Spleen (tissue), 7 donors: Measurements from ENCODE around the gene CDK18.

Source experiments
- POLR2A ChIP-seq, 3 donors: fragments of 450-650 bp; IDR thresholded peaks; one replicate each; pipeline ENCODE4 v1.5.1; 2017; ENCODE audit warnings: antibody characterized with exemption in 3 of 3, mild to moderate bottlenecking in 1 of 3
- POLR2AphosphoS5 ChIP-seq, 3 donors: sonication (generic); formaldehyde crosslinking; IDR thresholded peaks; one replicate each; pipeline ENCODE4 v1.5.1; 2017; ENCODE audit warnings: antibody characterized with exemption in 3 of 3
- TF ChIP-seq, protein P1 (sequence below), 11 experiments: fragments of 200-600 bp in 7 of 11; fragments of 450-650 bp in 4 of 11; sonication (generic) in 4 of 11; IDR thresholded peaks in 8 of 11; conservative IDR thresholded peaks in 3 of 11; 1 replicate in 7 of 11; 2 replicates in 4 of 11; pipeline versions ENCODE4 v1.4.0 to v1.8.0; 2016 to 2021; ENCODE audit warnings: antibody characterized with exemption in 11 of 11, inconsistent platforms in 4 of 11, mild to moderate bottlenecking in 1 of 11
- donor health status: DM: no; HTN: no; CAD: no; lungs with moderate emphysema.
- donor health status: DM: no; HTN: no; CAD: no.
- donor health status: DM: no; HTN: no; CAD: no.

DNA sequence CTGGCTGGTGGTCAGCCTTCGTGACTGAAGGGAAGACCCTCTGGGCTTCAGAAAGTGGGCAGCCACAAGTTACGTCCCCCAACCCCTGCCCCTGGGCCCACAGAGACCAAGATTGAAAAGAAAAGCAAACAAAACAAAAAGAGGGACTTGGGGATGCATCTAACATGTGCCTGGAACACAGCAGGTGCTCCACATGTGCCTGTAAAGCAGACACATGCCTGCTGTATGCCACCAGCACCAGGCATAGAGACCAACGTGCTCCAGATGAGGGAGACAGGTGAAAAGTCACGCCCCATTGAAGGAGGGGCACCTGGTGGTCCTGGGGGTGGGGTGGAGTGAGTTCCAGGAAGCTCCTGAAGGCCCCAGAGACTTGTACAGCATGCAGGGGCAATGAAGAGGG is 11.9 kb downstream of the CDK18 start:
- TF ChIP-seq, protein P1, sequence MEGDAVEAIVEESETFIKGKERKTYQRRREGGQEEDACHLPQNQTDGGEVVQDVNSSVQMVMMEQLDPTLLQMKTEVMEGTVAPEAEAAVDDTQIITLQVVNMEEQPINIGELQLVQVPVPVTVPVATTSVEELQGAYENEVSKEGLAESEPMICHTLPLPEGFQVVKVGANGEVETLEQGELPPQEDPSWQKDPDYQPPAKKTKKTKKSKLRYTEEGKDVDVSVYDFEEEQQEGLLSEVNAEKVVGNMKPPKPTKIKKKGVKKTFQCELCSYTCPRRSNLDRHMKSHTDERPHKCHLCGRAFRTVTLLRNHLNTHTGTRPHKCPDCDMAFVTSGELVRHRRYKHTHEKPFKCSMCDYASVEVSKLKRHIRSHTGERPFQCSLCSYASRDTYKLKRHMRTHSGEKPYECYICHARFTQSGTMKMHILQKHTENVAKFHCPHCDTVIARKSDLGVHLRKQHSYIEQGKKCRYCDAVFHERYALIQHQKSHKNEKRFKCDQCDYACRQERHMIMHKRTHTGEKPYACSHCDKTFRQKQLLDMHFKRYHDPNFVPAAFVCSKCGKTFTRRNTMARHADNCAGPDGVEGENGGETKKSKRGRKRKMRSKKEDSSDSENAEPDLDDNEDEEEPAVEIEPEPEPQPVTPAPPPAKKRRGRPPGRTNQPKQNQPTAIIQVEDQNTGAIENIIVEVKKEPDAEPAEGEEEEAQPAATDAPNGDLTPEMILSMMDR (IDR thresholded peaks at IDR 0.05 in 8 of 11, conservative IDR thresholded peaks at IDR 0.05 in 3 of 11): no peak
- no peak for TF ChIP-seq POLR2AphosphoS5 (IDR thresholded peaks at IDR 0.05)
- TF ChIP-seq POLR2A (IDR thresholded peaks at IDR 0.05): no peak
